Heart left ventricle (tissue), 16 donors: ENCODE data around the gene FLNA. TPM values are rescaled to one million over a fixed set of nuclear protein-coding genes. Genes with fewer than 3 reads are reported as not detected.

Experiments
- ATAC-seq, 4 donors: fragments of 200-7000 bp; cut with Tn5 transposase; one replicate each; pipeline ENCODE4 v1.9.1; 2020 to 2022; ENCODE audit warnings: moderate library complexity in 4 of 4, mild to moderate bottlenecking in 3 of 4, moderate number of reproducible peaks in 1 of 4
- DNase-seq, 5 donors: peaks; one replicate each; pipeline ENCODE4 v3.0.0-alpha.2; 2020
- H3K27ac ChIP-seq, 12 donors: fragments of 200-600 bp; sonication (generic) in 4 of 12; one replicate each; pipeline versions ENCODE4 v1.5.0 to v1.8.0; 2016 to 2022; ENCODE audit warnings: mild to moderate bottlenecking in 2 of 12
- H3K27me3 ChIP-seq, 9 donors: fragments of 200-600 bp; sonication (generic) in 2 of 9; one replicate each; pipeline versions ENCODE4 v1.5.1 to v1.8.0; 2016 to 2022; ENCODE audit warnings: mild to moderate bottlenecking in 3 of 9
- H3K36me3 ChIP-seq, 9 donors: fragments of 200-600 bp; sonication (generic) in 2 of 9; one replicate each; pipeline versions ENCODE4 v1.5.0 to v1.8.0; 2018 to 2022; ENCODE audit warnings: mild to moderate bottlenecking in 2 of 9
- H3K4me1 ChIP-seq, 12 donors: fragments of 200-600 bp; sonication (generic) in 4 of 12; one replicate each; pipeline versions ENCODE4 v1.5.0 to v1.8.0; 2016 to 2022; ENCODE audit warnings: mild to moderate bottlenecking in 3 of 12
- H3K4me3 ChIP-seq, 12 donors: fragments of 200-600 bp; sonication (generic) in 4 of 12; one replicate each; pipeline versions ENCODE4 v1.5.0 to v1.8.0; 2017 to 2022; ENCODE audit warnings: mild to moderate bottlenecking in 9 of 12, moderate library complexity in 4 of 12
- H3K9me3 ChIP-seq, 12 donors: fragments of 200-600 bp; sonication (generic) in 4 of 12; one replicate each; pipeline versions ENCODE4 v1.5.0 to v1.8.0; 2016 to 2022; ENCODE audit warnings: mild to moderate bottlenecking in 1 of 12
- CTCF ChIP-seq, 12 donors: fragments of 200-600 bp; sonication (generic) in 4 of 12; IDR thresholded peaks; one replicate each; pipeline versions ENCODE4 v1.5.0 to v1.8.0; 2018 to 2022; ENCODE audit warnings: antibody characterized with exemption in 12 of 12, mild to moderate bottlenecking in 5 of 12
- POLR2A ChIP-seq, 2 donors: fragments of 450-650 bp; IDR thresholded peaks; one replicate each; pipeline ENCODE4 v1.6.1; 2017; ENCODE audit warnings: antibody characterized with exemption in 2 of 2, mild to moderate bottlenecking in 2 of 2, moderate library complexity in 2 of 2
- WGBS, 4 donors: extraction: QIAGEN DNeasy Blood & Tissue Kit in 2 of 4; methylation state at CpG; one replicate each; pipeline versions ENCODE4 v1.1.5 to v1.1.7; 2013 to 2018; 5-methylcytosine and 5-hydroxymethylcytosine counted together
- intact Hi-C, 10 donors: fragments of 100-400 bp; cut with DNase I; formaldehyde crosslinking; loops; one replicate each; pipeline versions ENCODE4 v1.11.1 to v1.14.2; 2022
- polyA plus RNA-seq, 2 donors: library from polyadenylated mRNA; stranded (reverse); fragments of 200-250 nt; gene quantifications; one replicate each; pipeline ENCODE4 v1.2.3, GENCODE V29; 2013
- total RNA-seq, 9 donors: library from RNA; depleted of rRNA in 2 of 9; stranded (reverse); fragments of >200 nt in 2 of 9; fragmentation: NEBNext Ultra II Directional in 3 of 9; extraction: Animal tissue kit (Norgen Biotek cat#: 25700) in 3 of 9; gene quantifications; one replicate each; pipeline versions ENCODE4 v1.1.0 to v1.2.4, GENCODE V29; 2016 to 2023
- donor health status: ischemic (EF 13 %, LVEDD 7.1; RV severe dilation, severe dysfunction).
- donor health status: healthy with polysubstance abuse.
- donor health status: DM: no; HTN: yes; CAD: no.
- donor health status: DM: no; HTN: no; CAD: no.
- donor health status: ischemic (EF 25% LVEDD 6.9; RV normal size, moderate dysfunction).
- donor health status: ischemic (EF 25% LVEDD 5.7; RV mildly dilated, moderate dysfunction).
- donor health status: healthy.
- donor health status: DM: yes; HTN: yes; CAD: no.
- donor health status: ischemic (EF 35%, LVEDD 5.7; RV mildly dilated, moderate dysfunction).
- donor health status: nonischemic (EF 11% LVEDD 7.7; RV severe dilation, severe dysfunction).
- donor health status: DM: yes; HTN: yes; CAD: no.
- donor health status: PGD.
- donor health status: ischemic (EF 29% LVEDD 5.4; RV normal size, mild dysfunction).
- donor health status: nonischemic (EF 23%, LVEDD 6.1; RV moderate dilation, normal function).

Gene FLNA
- total and polyA plus RNA-seq, 11 donors, result 155 to 465 (median 234) TPM

GRCh38 chrX:154325541-154325940 is 48.9 kb downstream of the FLNA start:
- WGBS, 4 donors, result 46 to 64% (median 54%) methylated on average over 8 of the region's 8 CpGs
- H3K4me3 ChIP-seq, result no peak overlapping the region
- TF ChIP-seq CTCF (IDR thresholded peaks at IDR 0.05) (no peak), POLR2A (IDR thresholded peaks at IDR 0.05) (no peak)
- peaks cover 0 to 13% (median 0%) of the 10 kb centered on the region in 9 donors for H3K27me3 ChIP-seq
- peak overlapping the region in 3 of 12 donors; percentile 3 to 29 (median 24) for H3K27ac ChIP-seq
- ATAC-seq (no peak), DNase-seq (peak in 1 of 5 donors; percentile 30)
- H3K36me3 ChIP-seq, result no peaks in the 10 kb centered on the region
- H3K4me1 ChIP-seq, result peaks cover 0 to 31% (median 2%) of the 10 kb centered on the region in 12 donors
- H3K9me3 ChIP-seq, result no peaks in the 10 kb centered on the region
- intact Hi-C loops, result no loop called here

- H3K27ac ChIP-seq, result no peak overlapping the region
- peaks cover 0 to 20% (median 0%) of the 10 kb centered on the region in 9 donors for H3K27me3 ChIP-seq
- WGBS, 4 donors, result 63 to 79% (median 74%) methylated on average over 7 of the region's 7 CpGs
- H3K9me3 ChIP-seq, result no peaks in the 10 kb centered on the region
- H3K4me3 ChIP-seq, result no peak overlapping the region
- H3K4me1 ChIP-seq, result peaks cover 0 to 31% (median 2%) of the 10 kb centered on the region in 12 donors
- H3K36me3 ChIP-seq, result no peaks in the 10 kb centered on the region
- DNase-seq (no peak), ATAC-seq (no peak)
- intact Hi-C loops, result loop anchor here in 1 of 10 donors (5.0 kb wide), 1 partner anchor 209 kb away; no protein-coding TSS in a partner anchor
- TF ChIP-seq POLR2A (IDR thresholded peaks at IDR 0.05) (no peak), CTCF (IDR thresholded peaks at IDR 0.05) (no peak)
Measured at GRCh38 chrX:154323537-154323936, 50.9 kb downstream of the FLNA start.

- WGBS, 4 donors, result 75 to 83% (median 82%) methylated on average over 10 of the region's 10 CpGs
Measured at GRCh38 chrX:154322890-154323289, 51.5 kb downstream of the FLNA start.

GRCh38 chrX:154321594-154321993 is 52.8 kb downstream of the FLNA start:
- Histone ChIP-seq H3K4me1 (peaks cover 0 to 15% (median 1%) of the 10 kb centered on the region in 12 donors), H3K36me3 (no peaks in the 10 kb centered on the region), H3K4me3 (no peak overlapping the region), H3K9me3 (no peaks in the 10 kb centered on the region), H3K27ac (no peak overlapping the region), H3K27me3 (peaks cover 0 to 20% (median 0%) of the 10 kb centered on the region in 9 donors)
- peak; percentile 47 to 77 (median 67) for ATAC-seq
- DNase-seq, result peak in 2 of 5 donors; percentile 25 to 49
- 47 to 67% (median 57%) methylated on average over 10 of the region's 10 CpGs for WGBS, 4 donors
- TF ChIP-seq POLR2A (IDR thresholded peaks at IDR 0.05) (no peak), CTCF (IDR thresholded peaks at IDR 0.05) (peak in 4 of 12 donors; percentile 8 to 44 (median 20))
- intact Hi-C loops, result loop anchor here in 1 of 10 donors (5.0 kb wide), 1 partner anchor 211 kb away; no protein-coding TSS in a partner anchor

More at GRCh38 chrX:154322890-154323289, 51.5 kb downstream of the FLNA start:
- no peak for ATAC-seq
- no peaks in the 10 kb centered on the region for H3K36me3 ChIP-seq
- intact Hi-C loops, result loop anchor here in 1 of 10 donors (5.0 kb wide), 1 partner anchor 209 kb away; no protein-coding TSS in a partner anchor
- no peak for DNase-seq
- TF ChIP-seq CTCF (IDR thresholded peaks at IDR 0.05), result no peak
- no peak for TF ChIP-seq POLR2A (IDR thresholded peaks at IDR 0.05)
- peaks cover 0 to 20% (median 0%) of the 10 kb centered on the region in 9 donors for H3K27me3 ChIP-seq
- H3K9me3 ChIP-seq, result no peaks in the 10 kb centered on the region
- peaks cover 0 to 28% (median 2%) of the 10 kb centered on the region in 12 donors for H3K4me1 ChIP-seq
- no peak overlapping the region for H3K4me3 ChIP-seq
- H3K27ac ChIP-seq, result no peak overlapping the region
